HepG2 (cell line): Measurements from ENCODE around the gene NAV2. TPM values are rescaled to one million over a fixed set of nuclear protein-coding genes. Genes with fewer than 3 reads are reported as not detected.

Experiments
- ATAC-seq: fragments of 200-7000 bp; cut with Tn5 transposase; 3 replicates; pipeline ENCODE4 v1.9.1; 2020; ENCODE audit warnings: mild to moderate bottlenecking, moderate library complexity
- BruUV-seq: library from RNA; stranded (reverse); fragments of 400-500 nt; replicated peaks from 2 replicates; lab custom pipeline; 2021; lab: Mats Ljungman, UMichigan
- CTCF ChIA-PET: fragments of 300-600 bp; formaldehyde crosslinking; extraction: SDS; loops from one replicate; lab custom pipeline; 2021; ENCODE audit warnings: low total read pairs, inconsistent platforms, low intra/inter-chr PET ratio; lab: Yijun Ruan, JAX
- POLR2A ChIA-PET: fragments of 350-600 bp; sonication (Branson Sonifier 250); formaldehyde crosslinking; loops from one replicate; lab custom pipeline; 2020; ENCODE audit warnings: antibody characterized with exemption, inconsistent platforms; lab: Yijun Ruan, JAX
- DNase-seq: peaks from one replicate; pipeline ENCODE4 v3.0.0-alpha.2; 2015; ENCODE audit warnings: low spot score
- FAIRE-seq: peaks from 3 replicates; lab custom pipeline; 2011; peaks lifted over from hg19 to GRCh38; lab: Jason Lieb, UNC
- H2AFZ ChIP-seq: one replicate; pipeline ENCODE4 v1.6.1; 2011; ENCODE audit warnings: low read length, inconsistent platforms
- H3K27ac ChIP-seq: fragments of 300-600 bp; 3 replicates; pipeline ENCODE4 v1.8.0; 2011; ENCODE audit warnings: mixed run types, mild to moderate bottlenecking, mixed read lengths, low read length, inconsistent platforms; ENCODE audit not compliant: insufficient read depth; ENCODE audit errors: extremely low read length
- H3K27me3 ChIP-seq, 2 experiments: fragments of 200-600 bp in 1 of 2; 2 replicates in 1 of 2; 3 replicates in 1 of 2; pipeline versions ENCODE4 v1.6.0 to v1.8.0; 2011; ENCODE audit warnings: low read length in 2 of 2, mild to moderate bottlenecking in 2 of 2, moderate library complexity in 2 of 2, inconsistent platforms in 1 of 2; ENCODE audit not compliant: insufficient read depth in 2 of 2, control insufficient read depth in 1 of 2
- H3K36me3 ChIP-seq, 2 experiments: fragments of 200-600 bp in 1 of 2; replicated peaks in 1 of 2; 2 replicates in 1 of 2; 3 replicates in 1 of 2; pipeline versions ENCODE4 v1.5.1 to v1.8.0; 2011; ENCODE audit warnings: low read length in 2 of 2, inconsistent platforms in 1 of 2; ENCODE audit not compliant: insufficient read depth in 2 of 2, control insufficient read depth in 1 of 2
- H3K4me1 ChIP-seq: 2 replicates; pipeline ENCODE4 v1.5.1; 2012; ENCODE audit warnings: low read length, inconsistent platforms; ENCODE audit not compliant: insufficient read depth
- H3K4me2 ChIP-seq: 2 replicates; pipeline ENCODE4 v1.6.0; 2011; ENCODE audit warnings: low read depth, low read length, inconsistent platforms
- H3K4me3 ChIP-seq, 3 experiments: fragments of 200-600 bp in 1 of 3; sonication (generic), shearing (Covaris generic) in 1 of 3; replicated peaks in 1 of 3; 2 replicates each; pipeline ENCODE4 v1.5.1; 2011 to 2016; ENCODE audit warnings: low read length in 3 of 3, inconsistent platforms in 2 of 3, low read depth in 2 of 3, mild to moderate bottlenecking in 2 of 3, control low read depth in 1 of 3, mixed read lengths in 1 of 3; ENCODE audit not compliant: insufficient read depth in 1 of 3
- H3K79me2 ChIP-seq: one replicate; pipeline ENCODE4 v1.6.1; 2011; ENCODE audit warnings: low read length, inconsistent platforms; ENCODE audit not compliant: insufficient read depth
- H3K9ac ChIP-seq: 2 replicates; pipeline ENCODE4 v1.6.0; 2011; ENCODE audit warnings: mild to moderate bottlenecking, low read depth, low read length, inconsistent platforms; ENCODE audit not compliant: insufficient read depth
- H3K9me3 ChIP-seq: 2 replicates; pipeline ENCODE4 v1.5.1; 2012; ENCODE audit warnings: mild to moderate bottlenecking, low read length
- H4K20me1 ChIP-seq: 2 replicates; pipeline ENCODE4 v1.6.0; 2011; ENCODE audit warnings: inconsistent platforms, mild to moderate bottlenecking, low read length, moderate library complexity; ENCODE audit not compliant: insufficient read depth
- ATF1 ChIP-seq: IDR thresholded peaks from 2 replicates; pipeline ENCODE4 v1.6.1; 2016; ENCODE audit warnings: mild to moderate bottlenecking, control low read depth
- HNRNPH1 ChIP-seq: fragments of 200-400 bp; formaldehyde crosslinking; optimal IDR thresholded peaks from 2 replicates; pipeline ENCODE3; 2017; ENCODE audit warnings: mild to moderate bottlenecking, low read depth, low read length
- ZNF335 ChIP-seq: sonication (generic); formaldehyde crosslinking; IDR thresholded peaks from 2 replicates; pipeline ENCODE4 v1.4.0; 2020; ENCODE audit warnings: missing genetic modification reagents
- ZNF441 ChIP-seq: sonication (generic); formaldehyde crosslinking; IDR thresholded peaks from 2 replicates; pipeline ENCODE4 v1.7.0; 2021; ENCODE audit warnings: missing genetic modification reagents, borderline replicate concordance
- ZNF678 ChIP-seq: sonication (generic); formaldehyde crosslinking; IDR thresholded peaks from 2 replicates; pipeline ENCODE4 v1.4.0; 2020; ENCODE audit warnings: mild to moderate bottlenecking, missing genetic modification reagents
- WGBS: methylation state at CpG from one replicate; pipeline ENCODE4 v1.1.6; 2017; ENCODE audit warnings: low lambda C conversion rate; 5-methylcytosine and 5-hydroxymethylcytosine counted together
- in situ Hi-C: cut with HindIII; loops from 2 replicates; pipeline ENCODE4 v1.10.0; 2017; ENCODE audit warnings: low pct_unique_long_range_greater_than_20kb; ENCODE audit not compliant: extremely low pct_ligation_motif_present
- intact Hi-C: fragments of 100-400 bp; cut with micrococcal nuclease; formaldehyde crosslinking; loops from one replicate; pipeline ENCODE4 v1.10.0; 2022; ENCODE audit not compliant: unreplicated experiment
- polyA plus RNA-seq, 8 experiments: library from polyadenylated mRNA; depleted of rRNA in 3 of 8; stranded (reverse) in 7 of 8; unstranded in 1 of 8; fragments of >200 nt; fragmentation: Illumina TruSeq in 4 of 8; extraction: Trizol in 4 of 8; gene quantifications; 2 replicates each; pipeline versions ENCODE4 v1.2.1 to v1.2.3, GENCODE V29; 2011 to 2016; ENCODE audit warnings: low read depth in 4 of 8, missing spikeins in 1 of 8, mixed read lengths in 1 of 8; ENCODE audit not compliant: insufficient read depth in 1 of 8
- total RNA-seq, 5 experiments: library from RNA; depleted of rRNA; stranded (reverse); fragments of >200 nt; fragmentation: Illumina TruSeq; extraction: Trizol; gene quantifications; 2 replicates each; pipeline ENCODE4 v1.2.3, GENCODE V29; 2016; ENCODE audit warnings: low read depth in 1 of 5
- TF ChIP-seq, protein P1 (sequence below): sonication (generic); formaldehyde crosslinking; IDR thresholded peaks from 2 replicates; pipeline ENCODE4 v1.5.0; 2020; ENCODE audit warnings: missing genetic modification reagents
- TF ChIP-seq, protein P2 (sequence below): sonication (generic); formaldehyde crosslinking; IDR thresholded peaks from 2 replicates; pipeline ENCODE4 v1.5.0; 2020; ENCODE audit warnings: missing genetic modification reagents
- TF ChIP-seq, protein P3 (sequence below): sonication (generic); formaldehyde crosslinking; IDR thresholded peaks from 2 replicates; pipeline ENCODE4 v1.4.0; 2020; ENCODE audit warnings: missing genetic modification reagents
- TF ChIP-seq, protein P4 (sequence below): sonication (generic); formaldehyde crosslinking; IDR thresholded peaks from 2 replicates; pipeline ENCODE4 v1.4.0; 2020; ENCODE audit warnings: low read depth, missing genetic modification reagents
- TF ChIP-seq, protein P5 (sequence below): sonication (generic); formaldehyde crosslinking; IDR thresholded peaks from 2 replicates; pipeline ENCODE4 v1.8.1; 2023; ENCODE audit warnings: missing genetic modification reagents, inconsistent platforms, borderline replicate concordance

NAV2 gene
- total and polyA plus RNA-seq, 2 of the 13 experiments (the other 11 are each of a cell fraction or from before 2014, with no cell fraction given) = 9.3 to 34.6 TPM

DNA sequence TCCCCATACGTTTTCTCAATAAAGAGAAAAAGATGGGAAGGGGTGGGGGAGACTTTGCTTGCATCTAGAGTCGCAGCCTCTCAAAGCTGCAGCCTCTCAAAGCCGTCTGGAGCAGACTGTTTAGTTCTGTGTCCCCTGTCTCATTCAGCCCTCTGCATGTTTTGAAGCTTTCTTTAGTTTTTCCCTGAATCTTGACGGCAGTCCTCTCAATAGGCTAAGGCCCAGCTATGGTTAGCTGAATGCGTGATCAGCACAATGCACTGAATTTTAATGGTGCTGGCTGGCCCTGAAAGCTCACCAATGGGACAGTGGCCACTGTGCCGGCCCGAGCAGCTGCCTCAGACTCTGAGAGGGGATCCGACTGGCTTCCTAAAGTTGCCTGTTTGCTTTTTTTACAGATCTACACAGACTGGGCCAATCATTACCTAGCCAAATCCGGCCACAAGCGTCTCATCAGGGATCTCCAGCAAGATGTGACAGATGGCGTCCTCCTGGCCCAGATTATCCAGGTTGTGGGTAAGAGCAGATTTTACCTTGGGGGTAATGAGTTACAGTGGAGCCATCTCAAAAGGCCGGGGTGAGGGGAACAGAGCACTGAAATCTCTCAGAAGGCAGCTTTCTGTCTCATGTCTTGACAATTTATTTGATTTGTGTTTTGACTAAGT, 119.6 kb downstream of the NAV2 start (continued):
- TF ChIP-seq, protein P1, sequence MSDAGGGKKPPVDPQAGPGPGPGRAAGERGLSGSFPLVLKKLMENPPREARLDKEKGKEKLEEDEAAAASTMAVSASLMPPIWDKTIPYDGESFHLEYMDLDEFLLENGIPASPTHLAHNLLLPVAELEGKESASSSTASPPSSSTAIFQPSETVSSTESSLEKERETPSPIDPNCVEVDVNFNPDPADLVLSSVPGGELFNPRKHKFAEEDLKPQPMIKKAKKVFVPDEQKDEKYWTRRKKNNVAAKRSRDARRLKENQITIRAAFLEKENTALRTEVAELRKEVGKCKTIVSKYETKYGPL (CRISPR knock-in tag) = no peak
- TF ChIP-seq HNRNPH1 = no peak
- TF ChIP-seq, all 625 proteins: peak for 0

DNA sequence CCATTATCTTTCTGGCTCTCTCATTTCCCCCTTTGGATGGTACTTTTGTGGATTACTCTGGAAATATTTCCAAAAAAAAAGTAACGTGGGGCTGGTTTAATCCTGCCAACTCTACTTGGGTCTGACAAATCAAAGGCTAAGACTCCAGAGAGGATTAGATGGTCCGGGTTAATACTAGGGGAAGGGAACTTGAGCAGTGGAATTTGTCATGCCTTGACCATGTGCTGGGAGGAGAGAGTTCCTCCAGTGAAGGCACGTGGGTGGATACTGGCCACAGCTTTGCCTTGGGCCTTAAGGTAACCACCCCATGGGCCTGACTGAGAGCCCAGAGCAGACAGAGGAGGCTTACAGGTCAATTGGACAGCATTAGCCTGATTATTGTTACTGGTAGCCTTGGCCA, 120.3 kb downstream of the NAV2 start:
- no peaks in the 10 kb centered on the region for H3K4me1 ChIP-seq
- FAIRE-seq (no peak), ATAC-seq (no peak), DNase-seq (no peak)
- H2AFZ ChIP-seq = no peak overlapping the region
- H3K4me3 ChIP-seq = no peak overlapping the region
- no TSS peak for BruUV-seq
- 0% methylated on average over 3 of the region's 3 CpGs for WGBS
- no peaks in the 10 kb centered on the region for H4K20me1 ChIP-seq
- in situ Hi-C loops = no loop called here
- H3K9ac ChIP-seq = no peak overlapping the region
- no peak overlapping the region for H3K4me2 ChIP-seq
- no peak overlapping the region for H3K27ac ChIP-seq
- ChIA-PET POLR2A (no interaction called here), CTCF (no interaction called here)
- TF ChIP-seq, protein P2, sequence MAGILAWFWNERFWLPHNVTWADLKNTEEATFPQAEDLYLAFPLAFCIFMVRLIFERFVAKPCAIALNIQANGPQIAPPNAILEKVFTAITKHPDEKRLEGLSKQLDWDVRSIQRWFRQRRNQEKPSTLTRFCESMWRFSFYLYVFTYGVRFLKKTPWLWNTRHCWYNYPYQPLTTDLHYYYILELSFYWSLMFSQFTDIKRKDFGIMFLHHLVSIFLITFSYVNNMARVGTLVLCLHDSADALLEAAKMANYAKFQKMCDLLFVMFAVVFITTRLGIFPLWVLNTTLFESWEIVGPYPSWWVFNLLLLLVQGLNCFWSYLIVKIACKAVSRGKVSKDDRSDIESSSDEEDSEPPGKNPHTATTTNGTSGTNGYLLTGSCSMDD (CRISPR knock-in tag) = no peak
- TF ChIP-seq, protein P3, sequence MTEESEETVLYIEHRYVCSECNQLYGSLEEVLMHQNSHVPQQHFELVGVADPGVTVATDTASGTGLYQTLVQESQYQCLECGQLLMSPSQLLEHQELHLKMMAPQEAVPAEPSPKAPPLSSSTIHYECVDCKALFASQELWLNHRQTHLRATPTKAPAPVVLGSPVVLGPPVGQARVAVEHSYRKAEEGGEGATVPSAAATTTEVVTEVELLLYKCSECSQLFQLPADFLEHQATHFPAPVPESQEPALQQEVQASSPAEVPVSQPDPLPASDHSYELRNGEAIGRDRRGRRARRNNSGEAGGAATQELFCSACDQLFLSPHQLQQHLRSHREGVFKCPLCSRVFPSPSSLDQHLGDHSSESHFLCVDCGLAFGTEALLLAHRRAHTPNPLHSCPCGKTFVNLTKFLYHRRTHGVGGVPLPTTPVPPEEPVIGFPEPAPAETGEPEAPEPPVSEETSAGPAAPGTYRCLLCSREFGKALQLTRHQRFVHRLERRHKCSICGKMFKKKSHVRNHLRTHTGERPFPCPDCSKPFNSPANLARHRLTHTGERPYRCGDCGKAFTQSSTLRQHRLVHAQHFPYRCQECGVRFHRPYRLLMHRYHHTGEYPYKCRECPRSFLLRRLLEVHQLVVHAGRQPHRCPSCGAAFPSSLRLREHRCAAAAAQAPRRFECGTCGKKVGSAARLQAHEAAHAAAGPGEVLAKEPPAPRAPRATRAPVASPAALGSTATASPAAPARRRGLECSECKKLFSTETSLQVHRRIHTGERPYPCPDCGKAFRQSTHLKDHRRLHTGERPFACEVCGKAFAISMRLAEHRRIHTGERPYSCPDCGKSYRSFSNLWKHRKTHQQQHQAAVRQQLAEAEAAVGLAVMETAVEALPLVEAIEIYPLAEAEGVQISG = no peak
- TF ChIP-seq ZNF678 (CRISPR knock-in tag) (no peak), ATF1 (no peak), ZNF441 (CRISPR knock-in tag) (no peak), ZNF335 (CRISPR knock-in tag) (no peak)
- TF ChIP-seq, protein P4, sequence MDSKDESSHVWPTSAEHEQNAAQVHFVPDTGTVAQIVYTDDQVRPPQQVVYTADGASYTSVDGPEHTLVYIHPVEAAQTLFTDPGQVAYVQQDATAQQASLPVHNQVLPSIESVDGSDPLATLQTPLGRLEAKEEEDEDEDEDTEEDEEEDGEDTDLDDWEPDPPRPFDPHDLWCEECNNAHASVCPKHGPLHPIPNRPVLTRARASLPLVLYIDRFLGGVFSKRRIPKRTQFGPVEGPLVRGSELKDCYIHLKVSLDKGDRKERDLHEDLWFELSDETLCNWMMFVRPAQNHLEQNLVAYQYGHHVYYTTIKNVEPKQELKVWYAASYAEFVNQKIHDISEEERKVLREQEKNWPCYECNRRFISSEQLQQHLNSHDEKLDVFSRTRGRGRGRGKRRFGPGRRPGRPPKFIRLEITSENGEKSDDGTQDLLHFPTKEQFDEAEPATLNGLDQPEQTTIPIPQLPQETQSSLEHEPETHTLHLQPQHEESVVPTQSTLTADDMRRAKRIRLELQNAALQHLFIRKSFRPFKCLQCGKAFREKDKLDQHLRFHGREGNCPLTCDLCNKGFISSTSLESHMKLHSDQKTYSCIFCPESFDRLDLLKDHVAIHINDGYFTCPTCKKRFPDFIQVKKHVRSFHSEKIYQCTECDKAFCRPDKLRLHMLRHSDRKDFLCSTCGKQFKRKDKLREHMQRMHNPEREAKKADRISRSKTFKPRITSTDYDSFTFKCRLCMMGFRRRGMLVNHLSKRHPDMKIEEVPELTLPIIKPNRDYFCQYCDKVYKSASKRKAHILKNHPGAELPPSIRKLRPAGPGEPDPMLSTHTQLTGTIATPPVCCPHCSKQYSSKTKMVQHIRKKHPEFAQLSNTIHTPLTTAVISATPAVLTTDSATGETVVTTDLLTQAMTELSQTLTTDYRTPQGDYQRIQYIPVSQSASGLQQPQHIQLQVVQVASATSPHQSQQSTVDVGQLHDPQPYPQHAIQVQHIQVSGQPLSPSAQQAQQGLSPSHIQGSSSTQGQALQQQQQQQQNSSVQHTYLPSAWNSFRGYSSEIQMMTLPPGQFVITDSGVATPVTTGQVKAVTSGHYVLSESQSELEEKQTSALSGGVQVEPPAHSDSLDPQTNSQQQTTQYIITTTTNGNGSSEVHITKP (CRISPR knock-in tag) = no peak
- TF ChIP-seq, protein P5, sequence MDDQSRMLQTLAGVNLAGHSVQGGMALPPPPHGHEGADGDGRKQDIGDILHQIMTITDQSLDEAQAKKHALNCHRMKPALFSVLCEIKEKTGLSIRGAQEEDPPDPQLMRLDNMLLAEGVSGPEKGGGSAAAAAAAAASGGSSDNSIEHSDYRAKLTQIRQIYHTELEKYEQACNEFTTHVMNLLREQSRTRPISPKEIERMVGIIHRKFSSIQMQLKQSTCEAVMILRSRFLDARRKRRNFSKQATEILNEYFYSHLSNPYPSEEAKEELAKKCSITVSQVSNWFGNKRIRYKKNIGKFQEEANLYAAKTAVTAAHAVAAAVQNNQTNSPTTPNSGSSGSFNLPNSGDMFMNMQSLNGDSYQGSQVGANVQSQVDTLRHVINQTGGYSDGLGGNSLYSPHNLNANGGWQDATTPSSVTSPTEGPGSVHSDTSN = no peak
- peaks cover 2 to 30% of the 10 kb centered on the region in 2 experiments; a peak in 3 of 5 replicates for H3K27me3 ChIP-seq
- no peaks in the 10 kb centered on the region for H3K79me2 ChIP-seq
- intact Hi-C loops = no loop called here
- H3K9me3 ChIP-seq = no peaks in the 10 kb centered on the region
- no peaks in the 10 kb centered on the region for H3K36me3 ChIP-seq
